Activated CD8-positive, alpha-beta memory T cell treated with anti-CD3 and anti-CD28 coated beads for 36 hours (primary cell): ENCODE results near the gene TGFB3. TPM values are rescaled to one million over a fixed set of nuclear protein-coding genes. Genes with fewer than 3 reads are reported as not detected.

Experiments used
- CTCF ChIA-PET: fragments of 350-600 bp; sonication (Branson Sonifier 250); formaldehyde crosslinking; loops from one replicate; lab custom pipeline; 2021; ENCODE audit warnings: antibody characterized with exemption; lab: Charles Lee
- POLR2A ChIA-PET: fragments of 350-600 bp; sonication (Branson Sonifier 250); formaldehyde crosslinking; loops from one replicate; lab custom pipeline; 2021; ENCODE audit warnings: antibody characterized with exemption; lab: Charles Lee
- total RNA-seq, 2 experiments: library from RNA; stranded (reverse); gene quantifications; one replicate each; pipeline ENCODE4 v1.2.3, GENCODE V29; 2021

TGFB3 gene
- total RNA-seq, 2 experiments from 2014 or later: 2.3 to 3.0 TPM

GRCh38 chr14:75990297-75990696, 8.5 kb upstream of the TGFB3 start:
- CTCF ChIA-PET: no interaction called here
- POLR2A ChIA-PET: no interaction called here

GRCh38 chr14:75989134-75989533, 7.3 kb upstream of the TGFB3 start:
- ChIA-PET POLR2A (no interaction called here), CTCF (no interaction called here)

GRCh38 chr14:75987201-75987970, 5.6 kb upstream of the TGFB3 start:
- POLR2A ChIA-PET: no interaction called here
- CTCF ChIA-PET: no interaction called here

DNA sequence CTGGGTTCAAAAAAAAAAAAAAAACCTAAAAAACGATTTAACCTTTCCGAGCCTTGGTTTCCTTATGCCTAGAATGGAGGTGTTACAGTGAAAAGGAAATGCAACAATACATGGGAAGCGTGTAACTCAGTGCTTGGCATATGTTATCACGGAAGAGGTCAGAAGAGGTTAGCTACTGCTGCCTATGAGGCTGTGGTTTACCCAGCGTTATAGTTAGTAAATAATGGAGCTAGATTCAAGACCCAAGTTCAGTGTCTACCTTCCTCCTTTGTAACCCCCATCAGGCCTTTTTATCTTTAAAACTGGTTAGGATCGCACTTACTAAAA, 4.6 kb upstream of the TGFB3 start:
- ChIA-PET POLR2A (no interaction called here), CTCF (interaction anchor here (0.5 to 1.5 kb wide), 3 partner anchors 13 to 371 kb away, joined by 3 to 7 read pairs (median 3); no protein-coding TSS in a partner anchor)

GRCh38 chr14:75985618-75986438, 4.0 kb upstream of the TGFB3 start, which contains the start of gene IFT43:
TSS of gene IFT43 (plus strand) at chr14:75985763. CDS start at chr14:75985787, 24 bp downstream.
- CTCF ChIA-PET: interaction anchor here (0.5 to 1.5 kb wide), 5 partner anchors 12 to 370 kb away, joined by 3 to 7 read pairs (median 3); no protein-coding TSS in a partner anchor

GRCh38 chr14:75984674-75985073, 2.9 kb upstream of the TGFB3 start:
- ChIA-PET POLR2A (no interaction called here), CTCF (interaction anchor here (1.4 kb wide), 1 partner anchor 330 kb away, joined by 3 read pairs; no protein-coding TSS in a partner anchor)

More at GRCh38 chr14:75985618-75986438, 4.0 kb upstream of the TGFB3 start, which contains the start of gene IFT43:
- POLR2A ChIA-PET: no interaction called here

GRCh38 chr14:75983019-75983358, 1.2 kb upstream of the TGFB3 start:
- ChIA-PET CTCF (interaction anchor here (0.6 to 5.1 kb wide), 8 partner anchors 8 to 274 kb away, joined by 3 to 47 read pairs (median 4); no protein-coding TSS in a partner anchor), POLR2A (no interaction called here)

DNA sequence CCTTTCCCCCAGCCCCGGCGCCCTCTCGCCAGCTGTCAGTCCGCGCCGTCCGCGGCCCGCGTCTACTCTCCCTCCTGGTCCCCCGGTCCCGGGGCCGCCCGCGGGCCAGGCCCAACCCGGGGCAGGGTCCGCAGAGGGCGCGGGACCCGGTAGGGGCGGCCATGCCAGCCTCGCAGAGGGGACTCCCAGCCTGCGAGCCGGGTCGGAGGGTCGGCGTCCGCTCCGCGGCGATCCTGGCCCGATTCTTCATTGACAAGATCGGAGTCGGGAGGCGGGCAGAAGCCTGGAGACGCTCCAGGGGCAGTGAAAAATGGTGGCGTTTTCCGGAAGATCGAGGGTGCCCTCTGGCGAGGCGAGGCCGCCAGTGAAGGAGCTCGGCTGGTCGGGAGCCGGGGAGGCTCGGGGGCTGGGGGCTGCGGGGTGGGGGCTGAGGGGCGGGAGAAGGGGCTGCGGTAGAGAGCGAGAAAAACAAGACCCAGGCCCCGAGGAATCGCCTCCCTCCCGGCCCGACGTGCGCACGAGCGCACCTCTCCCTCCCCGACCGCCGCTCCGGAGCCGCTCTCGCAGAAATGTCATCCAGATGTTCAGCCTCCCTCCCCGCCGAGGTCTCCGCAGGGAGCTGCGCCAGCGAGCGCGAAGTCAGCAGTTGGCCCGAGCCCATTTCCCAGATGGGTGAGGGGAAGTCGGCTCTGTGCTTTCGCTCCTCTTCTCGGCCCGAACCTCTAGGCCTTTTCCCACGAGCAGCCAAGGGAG, 647 bp upstream of the TGFB3 start:
- POLR2A ChIA-PET: no interaction called here

DNA sequence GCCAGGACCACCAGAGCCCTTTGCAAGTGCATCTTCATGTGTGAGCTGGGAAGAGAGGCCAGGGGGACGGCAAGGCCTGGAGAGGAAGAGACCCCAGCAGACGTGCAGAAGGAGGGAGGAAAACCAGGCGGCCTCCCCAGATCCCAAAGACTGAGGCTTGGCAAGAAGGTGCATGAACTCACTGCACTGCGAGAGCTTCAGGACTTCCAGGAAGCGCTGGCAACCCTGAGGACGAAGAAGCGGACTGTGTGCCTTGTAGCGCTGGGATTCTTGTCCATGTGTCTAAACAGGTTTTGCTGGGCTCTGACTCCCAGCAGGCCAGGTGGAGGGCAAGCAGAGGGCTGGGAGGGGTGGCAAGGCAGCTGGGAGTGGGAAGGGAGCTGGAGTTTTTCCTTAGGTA, 939 bp downstream of the TGFB3 start:
- POLR2A ChIA-PET: no interaction called here

More for the DNA sequence above, 647 bp upstream of the TGFB3 start:
- CTCF ChIA-PET: interaction anchor here (0.6 to 5.1 kb wide), 9 partner anchors 9 to 273 kb away, joined by 3 to 47 read pairs (median 3); no protein-coding TSS in a partner anchor

GRCh38 chr14:75979648-75980565, 1.9 kb downstream of the TGFB3 start:
- CTCF ChIA-PET: interaction anchor here (0.9 to 5.1 kb wide), 6 partner anchors 10 to 271 kb away, joined by 3 to 47 read pairs (median 3); no protein-coding TSS in a partner anchor
- POLR2A ChIA-PET: no interaction called here

More for the DNA sequence above, 939 bp downstream of the TGFB3 start:
- CTCF ChIA-PET: interaction anchor here (0.7 to 5.1 kb wide), 5 partner anchors 62 to 271 kb away, joined by 3 to 47 read pairs (median 4); no protein-coding TSS in a partner anchor

DNA sequence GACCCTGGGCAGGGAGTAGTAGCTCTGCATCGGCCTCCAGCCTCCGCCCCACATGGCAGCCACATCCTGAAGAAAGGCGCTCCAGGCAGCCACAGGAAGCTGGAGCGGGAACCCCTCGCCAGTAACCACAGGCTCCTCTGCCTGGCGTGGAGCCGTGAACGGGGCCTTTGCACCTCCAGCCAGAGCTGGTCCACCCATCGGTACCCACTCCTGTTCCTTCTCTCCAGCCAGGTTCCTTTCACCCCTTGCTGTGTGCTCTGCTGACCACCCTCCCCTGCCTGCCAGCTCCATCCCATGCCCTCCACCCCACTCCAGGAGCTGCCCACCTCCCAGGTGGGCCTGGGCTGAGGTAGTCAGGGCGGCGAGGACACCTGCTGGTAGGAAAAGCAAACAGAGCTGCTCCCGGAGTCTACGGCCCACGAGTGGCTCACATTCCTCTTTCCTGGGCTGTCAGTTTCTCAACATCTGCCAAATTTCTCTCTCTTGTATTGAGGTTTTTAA, 2.7 kb downstream of the TGFB3 start:
- CTCF ChIA-PET: interaction anchor here (0.9 to 5.1 kb wide), 4 partner anchors 10 to 270 kb away, joined by 3 to 47 read pairs (median 3); no protein-coding TSS in a partner anchor
- POLR2A ChIA-PET: no interaction called here

DNA sequence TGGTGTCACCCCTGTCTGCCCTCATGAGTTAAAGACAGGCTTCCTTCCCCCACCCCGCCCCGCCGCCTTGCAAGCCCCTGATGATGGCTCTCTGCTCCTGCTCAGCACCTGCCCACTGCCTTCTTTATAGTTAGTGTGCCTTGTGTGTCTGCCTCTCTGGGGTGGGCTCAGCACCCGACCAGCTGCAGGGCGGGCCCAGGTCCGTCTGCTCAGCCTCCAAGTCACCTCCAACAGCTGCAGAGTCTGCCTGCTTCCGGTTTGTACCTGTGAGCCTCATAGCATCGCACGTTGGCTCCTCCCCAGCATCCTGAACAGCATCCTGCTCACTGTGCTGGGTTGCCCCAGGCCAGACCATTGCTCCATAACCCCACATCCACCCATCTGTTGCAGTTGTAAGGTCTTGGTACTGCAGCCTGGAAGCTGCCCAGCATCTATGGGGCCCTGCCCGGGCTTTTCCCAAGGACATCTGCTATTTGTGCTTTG, 3.5 kb downstream of the TGFB3 start:
- CTCF ChIA-PET: interaction anchor here (1.3 to 5.1 kb wide), 2 partner anchors 18 to 71 kb away, joined by 3 to 47 read pairs; no protein-coding TSS in a partner anchor
- POLR2A ChIA-PET: no interaction called here

DNA sequence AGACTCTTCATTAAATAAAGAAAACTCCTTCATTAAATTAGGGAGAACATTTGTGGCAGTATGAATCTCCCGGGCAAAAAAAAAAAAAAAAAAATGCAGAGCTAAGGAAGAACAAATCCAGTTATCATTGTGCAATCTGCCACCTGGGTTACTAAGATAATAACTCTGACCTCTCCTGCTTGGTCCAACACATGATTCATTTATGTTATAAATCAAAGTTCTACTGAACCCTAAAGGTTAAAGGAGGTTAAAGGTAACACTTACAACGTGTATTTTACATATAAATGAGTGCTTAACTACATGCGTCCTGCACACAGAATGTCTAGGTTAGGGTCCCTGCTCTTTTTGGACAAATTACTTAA, 4.2 kb downstream of the TGFB3 start:
- ChIA-PET CTCF (no interaction called here), POLR2A (interaction anchor here (0.7 kb wide), 1 partner anchor 64 kb away, joined by 9 read pairs; no protein-coding TSS in a partner anchor)

- ChIA-PET CTCF (no interaction called here), POLR2A (interaction anchor here (0.7 kb wide), 1 partner anchor 63 kb away, joined by 9 read pairs; no protein-coding TSS in a partner anchor)
These were observed 4.8 kb downstream of the TGFB3 start for GRCh38 chr14:75976826-75977581.

DNA sequence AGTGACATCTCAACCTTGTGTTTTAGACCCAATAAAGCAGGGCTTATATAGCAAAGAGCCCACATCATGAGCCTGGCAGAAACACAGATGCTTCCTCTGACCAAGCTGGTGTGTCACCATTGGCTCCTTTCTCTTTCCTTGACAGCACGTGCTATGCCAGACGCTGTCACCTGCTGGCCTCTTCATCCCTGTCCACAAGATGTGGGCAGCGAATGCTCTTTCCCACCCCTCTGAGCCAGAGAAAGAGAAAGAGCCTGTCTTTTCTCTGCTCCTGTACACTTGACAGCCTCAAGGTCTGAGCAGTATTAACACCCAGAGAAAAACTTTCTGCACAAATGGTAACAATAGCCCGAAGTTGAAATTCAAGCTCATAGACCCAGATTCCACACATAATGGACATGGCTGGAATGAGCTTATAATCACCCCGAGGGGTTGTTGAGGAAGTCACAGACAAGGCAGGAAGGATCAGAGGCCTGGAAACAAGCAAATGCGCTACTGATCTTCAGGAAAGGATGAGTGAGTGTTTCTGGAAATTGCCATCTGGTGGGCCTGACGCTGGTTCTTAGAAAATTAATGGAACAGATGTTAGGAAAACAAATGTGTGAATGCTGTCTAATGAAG, 8.9 kb downstream of the TGFB3 start:
- ChIA-PET CTCF (interaction anchor here (1.7 kb wide), 1 partner anchor 10 kb away, joined by 4 read pairs; no protein-coding TSS in a partner anchor), POLR2A (no interaction called here)

DNA sequence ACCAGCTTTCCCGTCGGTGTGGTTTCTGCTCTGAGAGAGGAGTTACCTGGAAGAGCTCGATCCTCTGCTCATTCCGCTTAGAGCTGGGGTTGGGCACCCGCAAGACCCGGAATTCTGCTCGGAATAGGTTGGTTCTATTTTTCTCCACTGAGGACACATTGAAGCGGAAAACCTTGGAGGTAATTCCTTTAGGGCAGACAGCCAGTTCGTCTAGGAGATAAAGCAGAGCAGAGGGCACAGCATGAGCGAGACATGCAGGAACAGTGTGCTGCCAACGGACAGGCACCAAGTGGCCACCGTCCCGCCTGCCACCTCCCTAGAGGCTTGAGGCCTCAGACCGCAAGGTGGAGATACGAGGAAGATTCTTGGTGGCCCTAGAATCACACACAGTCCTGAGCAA, 10.3 kb downstream of the TGFB3 start:
- ChIA-PET CTCF (no interaction called here), POLR2A (no interaction called here)
